ENCODE results near the gene NUP93.

GRCh38 chr16:56771558-56772279 lies 41.8 kb downstream of the NUP93 start:
- TF ChIP-seq CTCF (IDR thresholded peaks at IDR 0.05; ENCODE audit: extremely low read depth in 1 of 2, insufficient read depth in 1 of 2, low read depth in 1 of 2, low read length in 2 of 2) (no peak), POLR2A (IDR thresholded peaks at IDR 0.05; ENCODE audit: low read depth, low read length) (no peak), POLR2AphosphoS5 (IDR thresholded peaks at IDR 0.05; ENCODE audit: insufficient read depth, low read depth, low read length) (no peak), EZH2 (IDR thresholded peaks at IDR 0.05; ENCODE audit: borderline replicate concordance, low read depth, low read length, severe bottlenecking) (no peak), MAX (IDR thresholded peaks at IDR 0.05; ENCODE audit: insufficient read depth, insufficient read length) (no peak), GATA2 (IDR thresholded peaks at IDR 0.05; ENCODE audit: insufficient read depth, insufficient read length, low read depth, low read length) (no peak)
